GM12878 (cell line): ENCODE results near the gene PTPRU. TPM values are rescaled to one million over a fixed set of nuclear protein-coding genes. Genes with fewer than 3 reads are reported as not detected.

Experiments
- ATAC-seq: fragments of 200-7000 bp; cut with Tn5 transposase; 3 replicates; pipeline ENCODE4 v1.9.1; 2020; ENCODE audit warnings: mild to moderate bottlenecking, moderate library complexity
- BruUV-seq: library from RNA; stranded (reverse); fragments of 400-500 nt; replicated peaks from 2 replicates; lab custom pipeline; 2021; lab: Mats Ljungman, UMichigan
- CTCF ChIA-PET: fragments of 300-600 bp; sonication (Branson Sonifier 250); formaldehyde crosslinking; extraction: SDS; loops from one replicate; lab custom pipeline; 2021; ENCODE audit warnings: inconsistent platforms; lab: Yijun Ruan, JAX
- POLR2A ChIA-PET: fragments of 350-600 bp; formaldehyde crosslinking; extraction: SDS; loops from one replicate; lab custom pipeline; 2021; ENCODE audit warnings: inconsistent platforms; lab: Charles Lee
- RAD21 ChIA-PET: fragments of 300-600 bp; sonication (Branson Sonifier 250); formaldehyde crosslinking; loops from one replicate; lab custom pipeline; 2023; ENCODE audit warnings: antibody characterized with exemption; ENCODE audit not compliant: unreplicated experiment; lab: Charles Lee
- SMC1A ChIA-PET: fragments of 300-600 bp; sonication (Branson Sonifier 250); formaldehyde crosslinking; loops from one replicate; lab custom pipeline; 2023; ENCODE audit not compliant: unreplicated experiment, uncharacterized antibody; lab: Charles Lee
- DNase-seq: peaks from one replicate; pipeline ENCODE4 v3.0.0-alpha.2; 2011; ENCODE audit warnings: low read depth, low spot score
- FAIRE-seq: peaks from 3 replicates; lab custom pipeline; 2011; peaks lifted over from hg19 to GRCh38; lab: Jason Lieb, UNC
- H2AFZ ChIP-seq: 2 replicates; pipeline ENCODE4 v1.6.0; 2011; ENCODE audit warnings: low read depth, low read length, control low read depth; ENCODE audit not compliant: control insufficient read depth
- H3K27ac ChIP-seq: 2 replicates; pipeline ENCODE4 v1.5.1; 2011; ENCODE audit warnings: control low read depth; ENCODE audit not compliant: control insufficient read depth, insufficient read depth
- H3K27me3 ChIP-seq, 2 experiments: replicated peaks in 1 of 2; 2 replicates each; pipeline versions ENCODE4 v1.6.0 to v1.6.1; 2011; ENCODE audit warnings: low read length in 1 of 2; ENCODE audit not compliant: control insufficient read depth in 2 of 2, insufficient read depth in 2 of 2
- H3K36me3 ChIP-seq, 2 experiments: 2 replicates each; pipeline ENCODE4 v1.5.1; 2011; ENCODE audit warnings: low read length in 1 of 2; ENCODE audit not compliant: control insufficient read depth in 2 of 2, insufficient read depth in 2 of 2
- H3K4me1 ChIP-seq: 2 replicates; pipeline ENCODE4 v1.6.1; 2011; ENCODE audit warnings: mild to moderate bottlenecking, low read length, moderate library complexity, mixed read lengths; ENCODE audit not compliant: control insufficient read depth, insufficient read depth
- H3K4me2 ChIP-seq: 2 replicates; pipeline ENCODE4 v1.6.0; 2011; ENCODE audit warnings: control low read depth; ENCODE audit not compliant: control insufficient read depth, insufficient read depth
- H3K4me3 ChIP-seq: fragments of 200-600 bp; sonication (generic); 2 replicates; pipeline ENCODE4 v1.5.1; 2016
- H3K79me2 ChIP-seq: 2 replicates; pipeline ENCODE4 v1.6.0; 2011; ENCODE audit warnings: low read length; ENCODE audit not compliant: control insufficient read depth, insufficient read depth
- H3K9ac ChIP-seq: 2 replicates; pipeline ENCODE4 v1.8.0; 2011; ENCODE audit warnings: low read length, control low read depth, mixed read lengths; ENCODE audit not compliant: control insufficient read depth, insufficient read depth
- H3K9me3 ChIP-seq: replicated peaks from 3 replicates; pipeline ENCODE4 v1.5.1; 2011; ENCODE audit warnings: mild to moderate bottlenecking, low read length; ENCODE audit not compliant: control insufficient read depth, insufficient read depth
- H4K20me1 ChIP-seq: 2 replicates; pipeline ENCODE4 v1.6.0; 2011; ENCODE audit not compliant: control insufficient read depth, insufficient read depth
- BACH1 ChIP-seq: fragments of 450-650 bp; IDR thresholded peaks from 2 replicates; pipeline ENCODE4 v1.6.1; 2017; ENCODE audit warnings: mild to moderate bottlenecking, borderline replicate concordance
- CBX3 ChIP-seq: fragments of 200-600 bp; sonication (generic); IDR thresholded peaks from 2 replicates; pipeline ENCODE4 v1.6.1; 2016; ENCODE audit warnings: low read depth, borderline replicate concordance
- CREB1 ChIP-seq: IDR thresholded peaks from 2 replicates; pipeline ENCODE4 v1.6.1; 2012; ENCODE audit warnings: low read depth, mild to moderate bottlenecking, inconsistent platforms
- CREM ChIP-seq: IDR thresholded peaks from 2 replicates; pipeline ENCODE4 v1.6.1; 2014; ENCODE audit warnings: antibody characterized with exemption, low read depth
- EP300 ChIP-seq, 2 experiments: fragments of 150-350 bp in 1 of 2; IDR thresholded peaks; 2 replicates each; pipeline ENCODE4 v1.6.1; 2011 to 2012; ENCODE audit warnings: low read depth in 2 of 2, low read length in 2 of 2, borderline replicate concordance in 1 of 2, improper control_type of control experiment in 1 of 2, inconsistent platforms in 1 of 2; ENCODE audit not compliant: control insufficient read depth in 1 of 2
- IKZF2 ChIP-seq, 2 experiments: fragments of 450-650 bp; IDR thresholded peaks; 2 replicates each; pipeline ENCODE4 v1.6.1; 2017; ENCODE audit warnings: mild to moderate bottlenecking in 2 of 2, moderate library complexity in 2 of 2
- POU2F2 ChIP-seq: IDR thresholded peaks from 3 replicates; pipeline ENCODE4 v1.6.1; 2011; ENCODE audit warnings: low read depth, mild to moderate bottlenecking, low read length, borderline replicate concordance
- SP1 ChIP-seq: IDR thresholded peaks from one replicate; pipeline ENCODE4 v1.6.1; 2011; ENCODE audit warnings: low read depth, low read length
- SUZ12 ChIP-seq: fragments of 200-600 bp; sonication (generic); IDR thresholded peaks from one replicate; pipeline ENCODE4 v1.6.1; 2018; ENCODE audit warnings: antibody characterized with exemption, mild to moderate bottlenecking; ENCODE audit not compliant: unreplicated experiment
- TCF12 ChIP-seq: IDR thresholded peaks from 2 replicates; pipeline ENCODE4 v1.6.1; 2011; ENCODE audit warnings: low read depth, mild to moderate bottlenecking, low read length
- ZBED1 ChIP-seq: IDR thresholded peaks from 2 replicates; pipeline ENCODE4 v1.6.1; 2016; ENCODE audit warnings: borderline replicate concordance
- ZNF217 ChIP-seq: fragments of 450-650 bp; IDR thresholded peaks from 2 replicates; pipeline ENCODE4 v1.6.1; 2017; ENCODE audit warnings: antibody characterized with exemption, mild to moderate bottlenecking
- WGBS: methylation state at CpG from one replicate; pipeline ENCODE4 v1.1.6; 2016; ENCODE audit warnings: low lambda C conversion rate; ENCODE audit not compliant: insufficient replicate concordance, insufficient coverage; ENCODE audit errors: missing lambda C conversion rate; 5-methylcytosine and 5-hydroxymethylcytosine counted together
- in situ Hi-C: fragments of 300-500 bp; cut with MboI; formaldehyde crosslinking; loops from 9 replicates; pipeline ENCODE4 v1.14.3; 2018; ENCODE audit warnings: mixed read lengths
- intact Hi-C: fragments of 100-400 bp; cut with micrococcal nuclease; formaldehyde crosslinking; loops from one replicate; pipeline ENCODE4 v1.14.2; 2022; ENCODE audit not compliant: unreplicated experiment
- polyA plus RNA-seq, 11 experiments: library from polyadenylated mRNA; depleted of rRNA in 4 of 11; unstranded in 6 of 11; stranded (reverse) in 5 of 11; fragments of >200 nt; fragmentation: Nextera tagmentation in 4 of 11; fragmentation: Illumina TruSeq in 1 of 11; extraction: Ambion mirVana in 4 of 11; extraction: Trizol in 1 of 11; gene quantifications; 1 replicate in 1 of 11; 2 replicates in 10 of 11; pipeline versions ENCODE4 v1.2.1 to v1.2.3, GENCODE V29; 2011 to 2016; ENCODE audit warnings: inconsistent platforms in 2 of 11, missing spikeins in 2 of 11, low read depth in 1 of 11
- total RNA-seq, 4 experiments: library from RNA; depleted of rRNA in 3 of 4; stranded (reverse); fragments of >200 nt in 3 of 4; fragmentation: Illumina TruSeq in 1 of 4; extraction: Trizol in 1 of 4; gene quantifications; 2 replicates each; pipeline versions ENCODE4 v1.2.1 to v1.2.3, GENCODE V29; 2013 to 2021
- TF ChIP-seq, protein P1 (sequence below): fragments of 450-650 bp; IDR thresholded peaks from 2 replicates; pipeline ENCODE4 v1.6.1; 2014; ENCODE audit warnings: mild to moderate bottlenecking
- TF ChIP-seq, protein P2 (sequence below): IDR thresholded peaks from 2 replicates; pipeline ENCODE4 v1.6.1; 2012; ENCODE audit warnings: low read depth, low read length, improper control_type of control experiment

Gene PTPRU
- total and polyA plus RNA-seq, 10 of the 15 experiments (the other 5 are each of a cell fraction or from before 2014, with no cell fraction given) = 0.04 to 2.5 (median 0.73) TPM

DNA sequence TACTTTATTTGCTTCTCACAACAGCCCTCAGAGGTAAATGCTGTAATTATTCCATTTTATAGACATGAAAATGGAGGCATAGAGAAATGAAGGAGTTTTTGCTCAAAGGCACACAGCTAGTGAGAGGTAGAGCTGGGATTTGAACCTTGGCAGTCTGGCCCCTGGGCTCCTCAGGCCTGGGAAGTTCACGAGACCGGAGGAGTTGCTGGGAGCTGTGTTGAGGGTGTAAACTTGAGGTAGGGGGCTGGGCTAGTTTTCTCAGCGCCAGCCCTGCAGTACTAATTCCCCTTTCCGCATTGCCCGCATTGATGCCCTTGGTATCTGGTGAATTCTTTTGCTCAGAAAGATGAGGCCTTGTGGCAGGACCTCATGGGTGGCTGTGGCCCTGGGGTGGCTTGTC is 73.3 kb downstream of the PTPRU start:
- WGBS = 46% methylated on average over 5 of the region's 5 CpGs
- BruUV-seq = no TSS peak
- Histone ChIP-seq H3K4me1 (no peaks in the 10 kb centered on the region), H3K9me3 (no peaks in the 10 kb centered on the region), H3K4me3 (no peak overlapping the region), H4K20me1 (no peaks in the 10 kb centered on the region)
- intact Hi-C loops (no loop called here), in situ Hi-C loops (no loop called here)
- POLR2A ChIA-PET = no interaction called here
- TF ChIP-seq ZBED1 (no peak), SP1 (no peak), IKZF2 (IDR thresholded peaks at IDR 0.05) (no peak)
- TF ChIP-seq, protein P1, sequence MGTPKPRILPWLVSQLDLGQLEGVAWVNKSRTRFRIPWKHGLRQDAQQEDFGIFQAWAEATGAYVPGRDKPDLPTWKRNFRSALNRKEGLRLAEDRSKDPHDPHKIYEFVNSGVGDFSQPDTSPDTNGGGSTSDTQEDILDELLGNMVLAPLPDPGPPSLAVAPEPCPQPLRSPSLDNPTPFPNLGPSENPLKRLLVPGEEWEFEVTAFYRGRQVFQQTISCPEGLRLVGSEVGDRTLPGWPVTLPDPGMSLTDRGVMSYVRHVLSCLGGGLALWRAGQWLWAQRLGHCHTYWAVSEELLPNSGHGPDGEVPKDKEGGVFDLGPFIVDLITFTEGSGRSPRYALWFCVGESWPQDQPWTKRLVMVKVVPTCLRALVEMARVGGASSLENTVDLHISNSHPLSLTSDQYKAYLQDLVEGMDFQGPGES = no peak
- TF ChIP-seq, all 136 proteins: peak for 0
- FAIRE-seq = no peak
- ChIA-PET CTCF (no interaction called here), SMC1A (no interaction called here), RAD21 (no interaction called here)
- Histone ChIP-seq H3K27ac (no peak overlapping the region), H3K9ac (no peak overlapping the region), H3K4me2 (no peak overlapping the region), H3K79me2 (no peaks in the 10 kb centered on the region), H3K36me3 (no peaks in the 10 kb centered on the region), H2AFZ (no peak overlapping the region), H3K27me3 (no peaks in the 10 kb centered on the region)
- ATAC-seq = no peak
- DNase-seq = no peak

DNA sequence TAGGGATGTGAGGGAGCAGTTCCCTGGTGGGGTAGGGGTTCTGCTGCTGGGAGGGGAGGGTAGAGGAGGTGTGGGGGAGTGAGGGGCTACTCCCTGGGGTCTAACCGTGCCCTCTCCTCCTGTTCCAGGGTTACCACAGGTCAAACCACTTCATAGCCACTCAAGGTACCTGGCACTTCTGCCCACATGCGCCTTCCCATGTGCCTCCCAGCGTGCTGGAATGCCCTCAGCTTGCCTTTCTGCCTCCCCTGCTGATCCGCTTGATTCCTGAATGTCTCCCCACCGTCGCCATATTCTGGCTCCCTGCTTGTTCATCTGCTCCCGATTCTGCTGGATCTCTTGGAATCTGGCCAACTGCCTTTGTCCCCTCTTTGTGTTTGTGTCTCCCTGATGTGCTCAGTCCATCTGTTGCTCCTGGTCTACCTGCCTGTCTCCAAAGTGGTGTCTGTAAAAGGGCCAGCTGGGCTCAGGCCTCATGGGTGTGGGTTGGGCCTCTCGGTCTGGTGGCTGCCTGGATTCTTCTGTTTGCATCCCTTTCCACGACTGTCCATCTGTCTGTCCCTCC is 74.4 kb downstream of the PTPRU start:
- Histone ChIP-seq H4K20me1 (no peaks in the 10 kb centered on the region), H3K9me3 (no peaks in the 10 kb centered on the region), H3K27ac (no peak overlapping the region), H2AFZ (no peak overlapping the region), H3K4me3 (no peak overlapping the region), H3K79me2 (no peaks in the 10 kb centered on the region), H3K4me2 (no peak overlapping the region), H3K27me3 (no peaks in the 10 kb centered on the region), H3K4me1 (no peaks in the 10 kb centered on the region), H3K36me3 (no peaks in the 10 kb centered on the region), H3K9ac (no peak overlapping the region)
- ChIA-PET RAD21 (no interaction called here), CTCF (no interaction called here), SMC1A (no interaction called here), POLR2A (no interaction called here)
- in situ Hi-C loops (no loop called here), intact Hi-C loops (no loop called here)
- TF ChIP-seq POU2F2 (no peak), SP1 (no peak), CREB1 (no peak), ZBED1 (no peak), CBX3 (no peak), SUZ12 (no peak), BACH1 (no peak), EP300 (IDR thresholded peaks at IDR 0.05; ENCODE audit: borderline replicate concordance in 1 of 2, control insufficient read depth in 1 of 2, low read depth in 2 of 2, low read length in 2 of 2) (no peak), CREM (no peak), ZNF217 (no peak), TCF12 (no peak)
- TF ChIP-seq, protein P2, sequence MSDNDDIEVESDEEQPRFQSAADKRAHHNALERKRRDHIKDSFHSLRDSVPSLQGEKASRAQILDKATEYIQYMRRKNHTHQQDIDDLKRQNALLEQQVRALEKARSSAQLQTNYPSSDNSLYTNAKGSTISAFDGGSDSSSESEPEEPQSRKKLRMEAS = no peak
- DNase-seq (no peak), FAIRE-seq (no peak), ATAC-seq (no peak)
- BruUV-seq = no TSS peak
- WGBS = 14% methylated on average over 9 of the region's 9 CpGs
